NCI-H748 (cell line): ENCODE measurements around the gene RAC2.
"Not testable (repeated sequence)": the region's sequence is repeated elsewhere in the genome, so short reads cannot be mapped to it uniquely, and the experiment has no call there.

Source experiments
- DNase-seq: peaks from one replicate; lab custom pipeline; 2025; ENCODE audit not compliant: unreplicated experiment; lab: John Stamatoyannopoulos, UW

Gene RAC2

GRCh38 chr22:37256075-37256726 lies 12.1 kb upstream of the RAC2 start:
- DNase-seq = no peak

DNA sequence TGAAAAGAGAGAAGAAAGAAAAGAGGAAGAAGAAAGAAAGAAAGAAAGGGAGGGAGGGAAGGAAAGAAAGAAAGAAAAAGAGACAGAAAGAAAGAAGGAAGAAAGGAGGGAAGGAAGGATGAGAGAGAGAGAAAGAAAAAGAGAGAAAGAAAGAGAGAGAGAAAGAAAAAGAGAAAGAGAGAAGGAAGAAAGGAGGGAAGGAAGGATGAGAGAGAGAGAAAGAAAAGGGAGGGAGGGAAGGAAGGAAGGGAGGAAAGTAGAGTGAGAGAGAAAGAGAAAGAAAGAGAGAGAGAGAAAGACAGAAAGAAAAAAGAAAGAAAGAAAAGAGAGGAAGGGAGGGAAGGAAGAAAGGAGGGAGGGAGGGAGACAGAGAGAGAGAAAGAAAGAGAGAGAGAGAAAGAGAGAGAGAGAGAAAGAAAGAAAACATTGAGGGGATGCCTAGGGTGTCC lies 11.5 kb upstream of the RAC2 start:
- no peak for DNase-seq

DNA sequence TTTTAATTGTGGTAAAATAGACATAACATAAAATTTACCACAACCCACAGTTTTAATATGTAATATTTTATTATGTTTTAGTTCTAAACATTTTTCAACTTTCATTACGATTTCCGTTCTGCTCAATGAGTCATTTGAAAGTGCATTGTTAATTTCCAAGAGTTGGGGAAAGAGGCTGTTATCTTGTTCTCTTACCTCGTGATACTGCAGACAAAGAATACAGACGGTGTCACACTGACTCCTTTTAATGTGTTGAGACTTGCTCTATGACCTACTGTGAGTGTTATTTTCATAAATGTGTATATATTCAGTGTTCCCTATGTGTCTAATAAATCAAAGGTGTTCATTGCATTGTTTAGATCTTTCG lies 10.8 kb upstream of the RAC2 start:
- no peak for DNase-seq

DNA sequence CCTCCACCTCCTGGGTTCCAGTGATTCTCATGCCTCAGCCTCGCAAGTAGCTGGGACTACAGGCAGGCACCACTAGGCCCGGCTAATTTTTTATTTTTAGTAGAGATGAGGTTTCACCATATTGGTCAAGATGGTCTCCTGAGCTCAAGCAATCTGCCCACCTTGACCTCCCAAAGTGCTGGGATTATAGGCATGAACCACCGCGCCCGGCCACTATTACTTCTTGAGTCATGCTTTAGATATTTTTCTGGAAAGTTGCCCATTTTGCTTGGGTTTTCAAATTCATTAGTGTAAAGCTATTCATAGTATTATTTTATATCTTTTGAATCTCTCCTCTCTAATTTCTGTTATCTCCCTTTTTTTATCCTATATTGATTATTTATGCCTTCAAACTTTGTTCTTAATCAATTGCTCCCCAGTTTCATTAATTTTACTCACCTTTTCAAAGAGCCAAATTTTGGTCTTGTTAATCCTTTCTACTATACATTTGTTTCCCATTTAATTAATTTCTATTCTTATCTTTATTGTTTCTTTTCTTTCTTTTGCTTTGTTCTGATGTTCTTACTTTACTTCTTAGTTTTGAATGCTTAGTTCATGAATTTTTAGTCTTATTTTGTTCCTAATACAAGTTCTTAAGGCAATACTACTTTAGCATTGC lies 10.3 kb upstream of the RAC2 start:
- DNase-seq = no peak

GRCh38 chr22:37253126-37253660 lies 9.1 kb upstream of the RAC2 start:
- DNase-seq = no peak

DNA sequence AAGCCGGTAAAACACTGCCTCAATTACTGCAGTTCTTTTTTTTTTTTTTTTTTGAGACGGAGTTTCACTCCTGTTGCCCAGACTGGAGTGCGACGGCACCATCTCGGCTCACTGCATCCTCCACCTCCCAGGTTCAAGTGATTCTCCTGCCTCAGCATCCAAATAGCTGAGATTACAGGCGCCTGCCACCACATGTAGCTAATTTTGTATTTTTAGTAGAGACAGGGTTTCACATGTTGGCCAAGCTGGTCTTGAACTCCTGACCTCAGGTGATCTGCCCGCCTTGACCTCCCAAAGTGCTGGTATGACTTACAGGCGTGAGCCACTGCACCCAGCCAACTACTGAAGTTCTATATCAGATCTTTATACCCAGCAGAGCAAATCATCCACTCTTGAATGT lies 7.8 kb upstream of the RAC2 start:
- not testable (repeated sequence) for DNase-seq

DNA sequence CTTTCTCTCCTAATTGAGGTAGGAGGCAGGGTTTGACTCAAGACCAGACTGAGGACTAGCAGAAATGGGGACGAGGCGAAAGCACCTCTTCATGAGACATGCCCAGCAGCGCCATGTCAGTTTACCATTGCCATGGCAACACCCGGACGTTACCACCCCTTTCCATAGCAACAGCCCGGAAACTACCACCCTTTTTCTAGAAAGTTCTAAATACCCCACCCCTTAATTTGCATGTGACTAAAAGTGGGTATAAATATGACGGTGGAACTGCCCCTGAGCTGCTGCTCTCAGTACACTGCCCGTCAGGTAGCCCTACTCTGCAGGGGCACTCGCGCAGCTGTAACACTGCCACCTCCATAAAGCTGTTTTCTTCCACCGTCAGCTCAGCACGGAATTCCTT lies 5.9 kb upstream of the RAC2 start:
- DNase-seq = no peak

GRCh38 chr22:37248251-37248650 lies 4.2 kb upstream of the RAC2 start:
- DNase-seq = no peak

GRCh38 chr22:37245740-37246139 lies 1.7 kb upstream of the RAC2 start:
- no peak for DNase-seq

DNA sequence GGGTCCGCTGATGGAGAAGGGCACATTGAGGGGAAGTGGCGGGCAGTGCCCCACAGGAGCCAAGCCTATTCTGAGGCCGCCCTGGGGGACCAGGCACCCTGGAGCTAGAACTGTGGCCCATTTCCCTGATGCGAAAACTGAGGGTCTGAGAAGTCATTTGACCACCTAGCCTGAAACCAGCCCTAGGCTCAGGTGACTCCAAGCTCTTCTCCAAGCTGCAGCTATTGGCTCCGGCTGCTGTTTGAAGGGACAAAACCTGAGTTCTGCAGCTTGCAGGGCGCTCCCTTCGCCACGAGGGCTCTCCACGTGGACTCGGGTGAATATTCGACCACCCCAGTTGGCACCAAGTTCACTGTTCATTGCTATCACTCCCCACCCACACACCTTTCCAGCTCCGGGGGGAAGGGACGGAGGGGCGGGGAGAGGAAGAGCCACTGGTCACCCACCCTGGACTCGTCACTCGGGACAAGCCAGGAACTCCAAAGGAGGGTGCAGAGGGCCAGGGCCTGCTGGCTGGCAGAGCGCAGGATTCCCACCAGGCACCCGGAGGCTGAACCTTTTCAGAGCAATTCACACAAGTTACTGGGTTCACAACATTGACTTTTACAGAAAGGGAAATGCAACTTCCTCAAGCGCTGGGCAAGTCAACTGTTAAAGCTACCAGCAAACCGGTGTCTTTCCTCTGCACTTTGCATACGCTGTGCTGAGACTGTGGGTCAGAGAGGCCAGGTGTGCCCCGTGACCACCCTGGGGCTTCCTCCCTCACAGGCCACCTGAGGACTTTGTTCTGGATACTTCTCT lies 1.1 kb upstream of the RAC2 start:
- DNase-seq = no peak

DNA sequence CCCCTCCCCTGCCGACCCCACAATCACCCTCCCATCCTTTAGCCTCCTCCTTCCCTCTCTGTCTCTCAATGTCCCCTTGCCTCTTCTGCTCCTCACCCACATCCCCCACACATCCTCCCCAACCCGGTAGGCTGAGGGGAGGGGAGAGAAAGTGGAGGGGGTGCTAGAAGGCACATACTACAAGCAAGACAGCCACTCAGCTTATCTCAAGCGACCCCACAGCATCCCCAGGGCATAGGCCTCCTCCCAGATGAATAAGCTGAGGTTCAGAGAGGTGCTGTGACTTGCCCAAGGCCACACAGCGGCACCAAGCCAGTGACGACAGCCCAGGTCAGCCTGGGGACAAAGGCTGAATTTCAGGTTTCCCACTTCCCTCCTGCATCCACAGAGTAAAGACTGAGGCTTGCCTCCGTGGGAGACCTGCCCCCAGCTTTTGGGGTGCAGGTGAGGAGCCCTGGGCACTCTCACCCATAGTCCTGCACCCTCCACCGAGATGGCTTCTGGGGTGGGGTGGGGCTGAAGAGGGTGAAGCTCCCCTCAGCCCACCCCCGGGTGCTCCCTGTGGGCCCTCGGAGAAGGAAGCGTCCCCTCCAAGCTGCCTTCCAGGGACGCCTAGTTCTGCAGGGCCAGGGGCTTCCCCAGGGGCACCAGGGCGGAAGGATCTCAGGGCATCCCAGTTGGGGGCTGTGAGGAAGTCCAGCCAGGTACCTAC lies 511 bp downstream of the RAC2 start:
- DNase-seq = no peak

GRCh38 chr22:37242395-37242918 lies 1.6 kb downstream of the RAC2 start:
- no peak for DNase-seq

GRCh38 chr22:37241351-37242142 lies 2.5 kb downstream of the RAC2 start:
- no peak for DNase-seq

GRCh38 chr22:37240941-37241320 lies 3.1 kb downstream of the RAC2 start:
- DNase-seq = no peak

DNA sequence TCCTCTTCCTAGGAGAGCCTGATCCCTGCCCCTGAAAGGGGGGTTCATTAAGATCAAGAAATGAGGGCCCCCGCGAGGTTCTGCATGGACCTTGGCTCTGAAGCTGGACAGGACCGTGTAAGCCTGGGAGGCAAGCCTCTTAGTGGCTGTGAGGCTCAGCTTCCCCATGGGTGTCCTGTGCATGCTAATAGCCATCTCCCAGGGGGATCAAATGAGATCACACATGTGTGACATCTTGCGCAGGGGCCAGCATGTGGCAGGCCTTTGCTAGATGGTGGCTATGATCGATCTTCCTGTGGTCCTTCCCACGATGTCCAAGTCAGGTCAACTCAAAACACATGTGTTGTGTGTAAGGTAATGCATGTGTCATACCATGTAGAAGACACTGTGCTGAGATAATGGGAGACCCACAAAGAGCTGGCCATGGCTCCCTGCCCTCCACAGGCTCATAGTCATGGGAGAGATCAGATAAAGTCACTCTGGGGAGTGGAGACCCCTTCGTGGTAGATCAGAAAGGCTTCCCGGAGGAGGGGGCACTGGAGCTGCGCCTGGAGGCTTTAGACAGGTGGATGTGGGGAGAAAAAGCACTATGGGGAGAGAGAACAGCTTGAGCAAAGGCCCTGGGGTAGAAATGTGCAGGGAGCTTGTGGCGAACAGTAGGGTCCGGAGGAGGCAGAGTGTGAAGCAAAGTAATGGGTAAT lies 3.7 kb downstream of the RAC2 start:
- DNase-seq = no peak

DNA sequence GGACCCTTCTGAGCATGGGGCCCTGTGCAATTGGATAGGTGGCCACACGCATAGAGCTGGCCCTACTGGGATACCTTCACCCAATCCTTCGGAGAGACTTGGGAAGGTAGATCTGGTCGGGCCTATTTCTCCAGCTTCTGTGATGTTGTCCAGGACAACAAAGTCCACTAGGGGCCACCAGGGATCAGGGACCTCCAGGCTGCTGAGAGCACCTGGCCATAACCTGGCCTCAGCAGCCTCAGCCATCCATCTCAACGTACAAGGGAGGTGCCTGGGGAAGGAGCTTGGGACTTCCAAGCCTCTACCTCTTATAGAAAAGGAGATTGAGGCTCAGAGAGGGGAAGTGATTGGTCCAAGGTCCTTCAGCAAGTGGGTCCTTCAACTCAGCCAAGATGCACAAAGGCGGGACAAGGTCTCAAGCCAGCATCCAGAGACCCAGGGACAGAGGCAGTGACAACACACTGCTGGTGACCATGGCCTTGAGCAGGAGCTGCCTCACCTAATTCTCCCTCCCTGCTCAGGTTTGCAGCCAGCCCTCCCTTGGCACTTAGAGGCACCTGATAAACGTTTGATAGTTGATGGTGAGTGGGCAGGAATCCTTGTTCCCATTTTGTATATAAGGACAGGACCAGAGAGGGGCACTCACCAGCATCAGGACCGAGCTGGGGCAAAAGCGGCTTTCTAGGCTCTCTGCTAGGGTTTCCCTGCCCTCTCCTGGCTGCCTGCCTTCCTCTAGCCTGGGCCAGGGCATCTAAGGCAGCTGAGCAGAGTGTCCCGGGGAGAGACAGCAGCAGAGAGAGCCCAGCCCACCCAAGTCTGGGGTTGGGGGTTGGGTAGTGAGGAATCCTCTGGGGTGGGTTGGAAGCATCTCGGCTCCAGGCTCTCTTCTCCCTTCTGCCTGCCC lies 4.5 kb downstream of the RAC2 start:
- no peak for DNase-seq

DNA sequence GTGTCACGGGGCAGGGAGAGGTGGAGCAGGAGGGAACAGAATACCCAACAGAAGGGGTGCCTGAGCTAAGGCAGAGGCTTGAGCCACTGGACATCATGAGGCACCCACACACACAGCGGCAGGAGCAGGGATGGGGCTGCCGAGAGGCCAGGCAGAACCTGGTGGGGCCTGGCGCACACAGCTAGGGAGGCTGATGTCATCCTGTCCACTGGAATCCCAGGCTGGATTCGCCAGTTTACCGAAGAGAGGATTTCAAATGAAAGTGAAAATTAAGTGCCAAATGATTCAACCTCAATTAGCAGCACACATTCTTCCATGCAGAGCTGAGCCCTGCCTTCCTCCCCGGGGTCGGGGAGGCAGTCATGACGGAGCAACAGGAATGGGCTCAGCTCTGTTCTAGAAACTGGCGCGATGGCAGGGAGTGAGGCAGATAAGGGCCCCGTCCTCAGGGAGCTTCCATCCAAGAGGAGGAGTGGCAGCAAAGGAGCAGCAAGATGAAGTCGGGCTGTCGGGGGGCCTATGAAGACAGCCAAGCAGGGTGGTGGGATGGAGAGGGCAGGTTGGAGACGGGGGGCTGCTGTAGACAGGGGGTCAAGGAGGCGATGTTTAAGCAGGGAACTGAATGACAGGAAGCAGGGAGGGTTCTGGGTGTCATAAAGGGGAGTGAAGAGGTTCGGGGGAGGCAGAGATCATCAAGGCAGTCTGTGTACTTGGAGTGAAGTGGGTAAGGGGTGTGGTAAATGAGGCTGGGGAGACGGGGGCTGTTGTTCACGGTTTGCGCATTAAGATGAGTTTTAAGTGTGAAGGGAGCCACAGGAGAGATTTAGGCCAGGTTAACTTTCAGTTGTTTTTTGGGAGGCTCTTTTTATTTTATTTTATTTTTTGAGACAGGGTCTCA lies 6.4 kb downstream of the RAC2 start:
- DNase-seq = no peak
